Endothelial cell of umbilical vein (primary cell): Measurements from ENCODE around the gene ATXN7L1. TPM values are rescaled to one million over a fixed set of nuclear protein-coding genes. Genes with fewer than 3 reads are reported as not detected.

ENCODE experiments used
- BruUV-seq: library from RNA; stranded (reverse); fragments of 400-500 nt; replicated peaks from 2 replicates; lab custom pipeline; 2021; lab: Mats Ljungman, UMichigan
- CTCF ChIA-PET: fragments of 300-600, 350-600 bp; sonication (Branson Sonifier 250); formaldehyde crosslinking; loops from one replicate; lab custom pipeline; 2021; ENCODE audit warnings: antibody characterized with exemption, inconsistent platforms; lab: Charles Lee
- POLR2A ChIA-PET: fragments of 300-600, 350-600 bp; sonication (Branson Sonifier 250); formaldehyde crosslinking; loops from one replicate; lab custom pipeline; 2021; ENCODE audit warnings: antibody characterized with exemption, inconsistent platforms; lab: Charles Lee
- DNase-seq: peaks from one replicate; pipeline ENCODE4 v3.0.0-alpha.2; 2011; ENCODE audit warnings: low read depth, low spot score
- FAIRE-seq: peaks from 2 replicates; lab custom pipeline; 2011; peaks lifted over from hg19 to GRCh38; lab: Jason Lieb, UNC
- H2AFZ ChIP-seq: 2 replicates; pipeline ENCODE4 v1.6.0; 2012; ENCODE audit warnings: low read depth, low read length, control low read depth, inconsistent platforms
- H3K27ac ChIP-seq: 2 replicates; pipeline ENCODE4 v1.5.1; 2011; ENCODE audit warnings: low read depth, mild to moderate bottlenecking, control low read depth, low read length, moderate library complexity; ENCODE audit not compliant: insufficient read depth
- H3K27me3 ChIP-seq, 2 experiments: 2 replicates each; pipeline versions ENCODE4 v1.6.0 to v1.6.1; 2011; ENCODE audit warnings: low read length in 2 of 2, mixed read lengths in 1 of 2; ENCODE audit not compliant: control insufficient read depth in 2 of 2, insufficient read depth in 2 of 2
- H3K36me3 ChIP-seq, 2 experiments: 2 replicates in 1 of 2; 3 replicates in 1 of 2; pipeline ENCODE4 v1.5.1; 2011; ENCODE audit warnings: low read length in 2 of 2, mild to moderate bottlenecking in 1 of 2, moderate library complexity in 1 of 2; ENCODE audit not compliant: control insufficient read depth in 2 of 2, insufficient read depth in 2 of 2; ENCODE audit errors: extremely low read depth in 1 of 2
- H3K4me1 ChIP-seq: 3 replicates; pipeline ENCODE4 v1.5.1; 2011; ENCODE audit warnings: mild to moderate bottlenecking, low read length; ENCODE audit not compliant: control insufficient read depth, insufficient read depth; ENCODE audit errors: extremely low read depth
- H3K4me2 ChIP-seq: 2 replicates; pipeline ENCODE4 v1.6.1; 2011; ENCODE audit warnings: low read length, control low read depth, mixed read lengths; ENCODE audit not compliant: insufficient read depth
- H3K4me3 ChIP-seq, 3 experiments: fragments of 200-600 bp in 1 of 3; sonication (generic), shearing (Covaris generic) in 1 of 3; replicated peaks in 1 of 3; 2 replicates each; pipeline ENCODE4 v1.5.1; 2011 to 2016; ENCODE audit warnings: control low read depth in 3 of 3, low read length in 3 of 3, mild to moderate bottlenecking in 2 of 3, inconsistent platforms in 1 of 3, low read depth in 1 of 3, moderate library complexity in 1 of 3; ENCODE audit not compliant: insufficient read depth in 1 of 3
- H3K79me2 ChIP-seq: 2 replicates; pipeline ENCODE4 v1.6.0; 2012; ENCODE audit warnings: low read length, inconsistent platforms; ENCODE audit not compliant: control insufficient read depth, insufficient read depth
- H3K9ac ChIP-seq: replicated peaks from 2 replicates; pipeline ENCODE3; 2011; ENCODE audit warnings: low read length, control low read depth; ENCODE audit not compliant: insufficient read depth; ENCODE audit errors: extremely low read depth
- H3K9me1 ChIP-seq: replicated peaks from 3 replicates; pipeline ENCODE4 v1.6.0; 2011; ENCODE audit warnings: mild to moderate bottlenecking, low read length; ENCODE audit not compliant: control insufficient read depth, insufficient read depth; ENCODE audit errors: extremely low read depth
- H3K9me3 ChIP-seq: replicated peaks from 2 replicates; pipeline ENCODE4 v1.5.1; 2012; ENCODE audit warnings: low read length, inconsistent platforms; ENCODE audit not compliant: control insufficient read depth, insufficient read depth
- H4K20me1 ChIP-seq: replicated peaks from 2 replicates; pipeline ENCODE3; 2011; ENCODE audit warnings: mild to moderate bottlenecking, low read length; ENCODE audit not compliant: control insufficient read depth, insufficient read depth; ENCODE audit errors: extremely low read depth
- EZH2 ChIP-seq: IDR thresholded peaks from 2 replicates; pipeline ENCODE4 v1.6.1; 2012; ENCODE audit warnings: borderline replicate concordance, low read depth, mild to moderate bottlenecking, moderate library complexity, low read length, inconsistent platforms; ENCODE audit not compliant: severe bottlenecking
- FOS ChIP-seq: IDR thresholded peaks from 2 replicates; pipeline ENCODE4 v1.6.1; 2011; ENCODE audit warnings: mild to moderate bottlenecking, low read length, moderate library complexity, borderline replicate concordance; ENCODE audit not compliant: insufficient read depth
- GATA2 ChIP-seq: IDR thresholded peaks from 2 replicates; pipeline ENCODE4 v1.7.0; 2011; ENCODE audit warnings: low read depth, mild to moderate bottlenecking, moderate library complexity, mixed read lengths, low read length; ENCODE audit not compliant: insufficient read length, insufficient read depth
- JUN ChIP-seq: IDR thresholded peaks from 2 replicates; pipeline ENCODE4 v1.6.1; 2011; ENCODE audit warnings: borderline replicate concordance, low read depth; ENCODE audit not compliant: insufficient read length, insufficient read depth
- MYC ChIP-seq: IDR thresholded peaks from one replicate; pipeline ENCODE4 v1.6.1; 2011; ENCODE audit warnings: mild to moderate bottlenecking, low read depth, low read length
- POLR2A ChIP-seq: IDR thresholded peaks from 2 replicates; pipeline ENCODE4 v1.6.1; 2012; ENCODE audit warnings: low read depth, mild to moderate bottlenecking, control low read depth, low read length
- POLR2AphosphoS5 ChIP-seq: IDR thresholded peaks from 2 replicates; pipeline ENCODE4 v1.6.1; 2012; ENCODE audit warnings: low read depth, mild to moderate bottlenecking, control low read depth, low read length, moderate library complexity; ENCODE audit not compliant: insufficient read depth
- dilution Hi-C: fragments of 300-500 bp; cut with MboI; formaldehyde crosslinking; loops from one replicate; pipeline ENCODE4 v1.15.0; 2019; ENCODE audit warnings: low sequenced_read_pairs; ENCODE audit not compliant: extremely low pct_ligation_motif_present
- intact Hi-C: fragments of 100-400 bp; cut with micrococcal nuclease; formaldehyde crosslinking; loops from one replicate; pipeline ENCODE4 v1.10.0; 2022
- polyA plus RNA-seq, 4 experiments: library from polyadenylated mRNA; depleted of rRNA in 3 of 4; stranded (reverse) in 3 of 4; unstranded in 1 of 4; fragments of >200 nt; gene quantifications; 2 replicates each; pipeline versions ENCODE4 v1.2.1 to v1.2.3, GENCODE V29; 2011 to 2012; ENCODE audit warnings: missing spikeins in 1 of 4
- total RNA-seq: library from RNA; stranded (reverse); gene quantifications from 2 replicates; pipeline ENCODE4 v1.2.3, GENCODE V29; 2021
- TF ChIP-seq, protein P1 (sequence below), 2 donors: IDR thresholded peaks; 1 replicate in 1 of 2; 2 replicates in 1 of 2; pipeline ENCODE4 v1.5.1; 2011; ENCODE audit warnings: low read length in 2 of 2, mild to moderate bottlenecking in 2 of 2, moderate library complexity in 2 of 2, control low read depth in 1 of 2, inconsistent platforms in 1 of 2, low read depth in 1 of 2; ENCODE audit not compliant: insufficient read depth in 1 of 2; ENCODE audit errors: extremely low read depth in 1 of 2
- TF ChIP-seq, protein P2 (sequence below): IDR thresholded peaks from 2 replicates; pipeline ENCODE4 v1.6.1; 2011; ENCODE audit not compliant: insufficient read depth, insufficient read length

ATXN7L1 gene
- total and polyA plus RNA-seq, 2 donors (not counting 3 experiments of a cell fraction or from before 2014, with no cell fraction given) = 4.6 to 15.6 TPM

DNA sequence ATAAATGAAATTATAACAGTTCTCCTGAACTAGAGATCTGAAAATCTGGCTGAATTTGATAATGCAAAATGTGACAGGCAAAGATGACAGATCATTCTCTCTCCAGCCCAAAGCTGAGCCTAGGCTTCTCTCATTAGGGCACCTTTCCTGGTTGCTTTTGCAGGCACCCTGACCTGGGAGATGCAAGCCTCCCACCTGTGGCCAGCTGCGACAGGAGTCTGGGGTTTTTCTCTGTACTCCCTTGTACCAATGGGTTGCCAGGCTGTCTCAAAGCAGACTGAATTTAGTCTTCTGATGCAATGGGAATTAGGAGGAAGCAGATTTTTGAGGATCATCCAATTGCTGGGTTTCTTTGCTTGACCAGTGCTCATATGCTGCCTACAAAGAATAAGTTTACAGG lies 210.1 kb downstream of the ATXN7L1 start:
- H3K27ac ChIP-seq = no peak overlapping the region
- no peak overlapping the region for H3K4me2 ChIP-seq
- H3K4me3 ChIP-seq = no peak overlapping the region
- H3K4me1 ChIP-seq = no peaks in the 10 kb centered on the region
- no peak for FAIRE-seq
- POLR2A ChIA-PET = no interaction called here
- H3K79me2 ChIP-seq = no peaks in the 10 kb centered on the region
- H3K36me3 ChIP-seq = no peaks in the 10 kb centered on the region
- no peak overlapping the region for H2AFZ ChIP-seq
- no peaks in the 10 kb centered on the region for H3K9me1 ChIP-seq
- no peaks in the 10 kb centered on the region for H3K9me3 ChIP-seq
- H3K27me3 ChIP-seq = no peaks in the 10 kb centered on the region
- CTCF ChIA-PET = interaction anchor here (0.9 kb wide), 1 partner anchor 9 kb away, joined by 3 read pairs; no protein-coding TSS in a partner anchor
- DNase-seq = no peak
- no peak overlapping the region for H3K9ac ChIP-seq
- H4K20me1 ChIP-seq = no peaks in the 10 kb centered on the region
- no TSS peak for BruUV-seq
- dilution Hi-C loops = no loop called here
- TF ChIP-seq POLR2AphosphoS5 (no peak), POLR2A (no peak), MYC (no peak), JUN (no peak), GATA2 (no peak), FOS (no peak), EZH2 (no peak)
- TF ChIP-seq, protein P1, sequence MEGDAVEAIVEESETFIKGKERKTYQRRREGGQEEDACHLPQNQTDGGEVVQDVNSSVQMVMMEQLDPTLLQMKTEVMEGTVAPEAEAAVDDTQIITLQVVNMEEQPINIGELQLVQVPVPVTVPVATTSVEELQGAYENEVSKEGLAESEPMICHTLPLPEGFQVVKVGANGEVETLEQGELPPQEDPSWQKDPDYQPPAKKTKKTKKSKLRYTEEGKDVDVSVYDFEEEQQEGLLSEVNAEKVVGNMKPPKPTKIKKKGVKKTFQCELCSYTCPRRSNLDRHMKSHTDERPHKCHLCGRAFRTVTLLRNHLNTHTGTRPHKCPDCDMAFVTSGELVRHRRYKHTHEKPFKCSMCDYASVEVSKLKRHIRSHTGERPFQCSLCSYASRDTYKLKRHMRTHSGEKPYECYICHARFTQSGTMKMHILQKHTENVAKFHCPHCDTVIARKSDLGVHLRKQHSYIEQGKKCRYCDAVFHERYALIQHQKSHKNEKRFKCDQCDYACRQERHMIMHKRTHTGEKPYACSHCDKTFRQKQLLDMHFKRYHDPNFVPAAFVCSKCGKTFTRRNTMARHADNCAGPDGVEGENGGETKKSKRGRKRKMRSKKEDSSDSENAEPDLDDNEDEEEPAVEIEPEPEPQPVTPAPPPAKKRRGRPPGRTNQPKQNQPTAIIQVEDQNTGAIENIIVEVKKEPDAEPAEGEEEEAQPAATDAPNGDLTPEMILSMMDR (IDR thresholded peaks at IDR 0.05; ENCODE audit: extremely low read depth in 1 of 2, insufficient read depth in 1 of 2, low read depth in 1 of 2, low read length in 2 of 2) = no peak
- TF ChIP-seq, protein P2, sequence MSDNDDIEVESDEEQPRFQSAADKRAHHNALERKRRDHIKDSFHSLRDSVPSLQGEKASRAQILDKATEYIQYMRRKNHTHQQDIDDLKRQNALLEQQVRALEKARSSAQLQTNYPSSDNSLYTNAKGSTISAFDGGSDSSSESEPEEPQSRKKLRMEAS = no peak
- intact Hi-C loops = no loop called here
